MM.1S (cell line): Measurements from ENCODE around the gene PIK3R2.

Source experiments
- DNase-seq: peaks from one replicate; pipeline ENCODE4 v3.0.0-alpha.2; 2015
- H2AFZ ChIP-seq: fragments of 300-600 bp; sonication (generic); 2 replicates; pipeline ENCODE4 v1.6.0; 2016; ENCODE audit warnings: antibody characterized with exemption, low read length
- H3F3A ChIP-seq: fragments of 300-600 bp; sonication (generic); 2 replicates; pipeline ENCODE4 v1.6.1; 2016; ENCODE audit warnings: mild to moderate bottlenecking, antibody characterized with exemption, low read length, moderate library complexity, mixed read lengths; ENCODE audit not compliant: insufficient read depth
- H3K27ac ChIP-seq: fragments of 300-600 bp; sonication (generic); 2 replicates; pipeline ENCODE4 v1.5.1; 2016; ENCODE audit warnings: mild to moderate bottlenecking, low read length
- H3K27me3 ChIP-seq: fragments of 300-600 bp; sonication (generic); replicated peaks from 2 replicates; pipeline ENCODE4 v1.6.0; 2016; ENCODE audit warnings: low read length; ENCODE audit not compliant: insufficient read depth
- H3K36me3 ChIP-seq: fragments of 300-600 bp; sonication (generic); replicated peaks from 2 replicates; pipeline ENCODE4 v1.6.1; 2016; ENCODE audit warnings: mild to moderate bottlenecking, low read length, mixed read lengths; ENCODE audit not compliant: insufficient read depth
- H3K4me1 ChIP-seq: fragments of 300-600 bp; sonication (generic); 2 replicates; pipeline ENCODE4 v1.6.1; 2016; ENCODE audit warnings: low read length, mixed read lengths
- H3K4me2 ChIP-seq: fragments of 300-600 bp; sonication (generic); 2 replicates; pipeline ENCODE4 v1.6.0; 2016; ENCODE audit warnings: low read depth, low read length
- H3K4me3 ChIP-seq: fragments of 300-600 bp; sonication (generic); 2 replicates; pipeline ENCODE4 v1.5.1; 2016; ENCODE audit warnings: low read length, mixed read lengths
- H3K79me2 ChIP-seq: fragments of 300-600 bp; sonication (generic); 2 replicates; pipeline ENCODE4 v1.6.1; 2016; ENCODE audit warnings: mixed run types, low read length, mixed read lengths
- H3K9ac ChIP-seq: fragments of 300-600 bp; sonication (generic); 2 replicates; pipeline ENCODE4 v1.6.1; 2016; ENCODE audit warnings: low read length, mixed read lengths
- H3K9me2 ChIP-seq: fragments of 300-600 bp; sonication (generic); replicated peaks from 2 replicates; pipeline ENCODE4 v1.6.1; 2016; ENCODE audit warnings: mild to moderate bottlenecking, low read length, mixed read lengths; ENCODE audit not compliant: insufficient read depth
- H3K9me3 ChIP-seq: fragments of 300-600 bp; sonication (generic); replicated peaks from 2 replicates; pipeline ENCODE4 v1.6.1; 2016; ENCODE audit warnings: mild to moderate bottlenecking, low read length, mixed read lengths; ENCODE audit not compliant: insufficient read depth
- H4K20me1 ChIP-seq: fragments of 300-600 bp; sonication (generic); 2 replicates; pipeline ENCODE4 v1.6.1; 2016; ENCODE audit warnings: mild to moderate bottlenecking, low read length, moderate library complexity, mixed read lengths; ENCODE audit not compliant: insufficient read depth
- CTCF ChIP-seq: fragments of 300-600 bp; sonication (generic); IDR thresholded peaks from 2 replicates; pipeline ENCODE4 v1.5.1; 2016; ENCODE audit warnings: antibody characterized with exemption, low read length, mixed read lengths
- EZH2 ChIP-seq: fragments of 300-600 bp; sonication (generic); optimal IDR thresholded peaks from 2 replicates; pipeline ENCODE3; 2017; ENCODE audit warnings: low read depth, mild to moderate bottlenecking, antibody characterized with exemption, low read length, mixed read lengths
- EZH2phosphoT487 ChIP-seq: fragments of 300-600 bp; sonication (generic); IDR thresholded peaks from 2 replicates; pipeline ENCODE4 v1.6.1; 2018; ENCODE audit warnings: antibody characterized with exemption, low read length

The PIK3R2 gene

GRCh38 chr19:18190278-18190677, 37.3 kb downstream of the PIK3R2 start:
- Histone ChIP-seq H3K27ac (no peak overlapping the region), H3K36me3 (no peaks in the 10 kb centered on the region), H3K79me2 (peaks cover 7% of the 10 kb centered on the region), H3K9me3 (no peaks in the 10 kb centered on the region), H3K4me3 (no peak overlapping the region), H3F3A (peaks cover 11% of the 10 kb centered on the region), H3K9ac (no peak overlapping the region), H3K27me3 (no peaks in the 10 kb centered on the region; the same call in 1 of the 2 replicates), H2AFZ (no peak overlapping the region), H3K9me2 (no peaks in the 10 kb centered on the region), H4K20me1 (no peaks in the 10 kb centered on the region), H3K4me2 (no peak overlapping the region), H3K4me1 (peaks cover 8% of the 10 kb centered on the region; the same call in 1 of the 2 replicates)
- TF ChIP-seq EZH2phosphoT487: no peak
- no peak for TF ChIP-seq CTCF
- TF ChIP-seq EZH2: no peak
- DNase-seq: no peak

- peak overlapping the region; percentile 57 for H3K4me3 ChIP-seq
- H3K27ac ChIP-seq: peak overlapping the region; percentile 44; the same call in 1 of the 2 replicates
- H3K4me2 ChIP-seq: peak overlapping the region; percentile 78; the same call in 1 of the 2 replicates
- H3F3A ChIP-seq: peaks cover 11% of the 10 kb centered on the region
- no peak for DNase-seq
- no peaks in the 10 kb centered on the region for H3K27me3 ChIP-seq
- H4K20me1 ChIP-seq: no peaks in the 10 kb centered on the region
- H3K9me3 ChIP-seq: no peaks in the 10 kb centered on the region
- H3K9me2 ChIP-seq: no peaks in the 10 kb centered on the region
- H3K4me1 ChIP-seq: peaks cover 8% of the 10 kb centered on the region; the same call in 1 of the 2 replicates
- H3K79me2 ChIP-seq: peaks cover 7% of the 10 kb centered on the region
- no peaks in the 10 kb centered on the region for H3K36me3 ChIP-seq
- peak overlapping the region; percentile 75 for H2AFZ ChIP-seq
- no peak overlapping the region for H3K9ac ChIP-seq
- TF ChIP-seq EZH2: no peak
- TF ChIP-seq EZH2phosphoT487: no peak
- no peak for TF ChIP-seq CTCF
Observed at GRCh38 chr19:18191640-18192062, 38.7 kb downstream of the PIK3R2 start.

GRCh38 chr19:18192673-18193387, 39.9 kb downstream of the PIK3R2 start, which contains the start of gene MPV17L2:
TSS of gene MPV17L2 (plus strand) at chr19:18193218. CDS start at chr19:18193282, 64 bp downstream.
- no peaks in the 10 kb centered on the region for H4K20me1 ChIP-seq
- peaks cover 7% of the 10 kb centered on the region for H3K79me2 ChIP-seq
- peak within 1 kb of the TSS; percentile 83 for H2AFZ ChIP-seq
- peaks cover 8% of the 10 kb centered on the region; the same call in 1 of the 2 replicates for H3K4me1 ChIP-seq
- H3K27me3 ChIP-seq: no peaks in the 10 kb centered on the region
- no peaks in the 10 kb centered on the region for H3K36me3 ChIP-seq
- no peak for TF ChIP-seq EZH2
- no peaks in the 10 kb centered on the region for H3K9me2 ChIP-seq
- H3K9me3 ChIP-seq: no peaks in the 10 kb centered on the region
- peak within 1 kb of the TSS; percentile 90 for H3K4me3 ChIP-seq
- DNase-seq: peak; percentile 100
- peak within 1 kb of the TSS; percentile 73 for H3K9ac ChIP-seq
- H3K4me2 ChIP-seq: peak within 1 kb of the TSS; percentile 98
- peak within 1 kb of the TSS; percentile 44; the same call in 1 of the 2 replicates for H3K27ac ChIP-seq
- H3F3A ChIP-seq: peaks cover 11% of the 10 kb centered on the region
